ENCODE data around the gene ASTN2. TPM values are rescaled to one million over a fixed set of nuclear protein-coding genes. Genes with fewer than 3 reads are reported as not detected.

ASTN2 gene
- polyA plus RNA-seq, 1 donor from 2014 or later: 6.8 TPM

DNA sequence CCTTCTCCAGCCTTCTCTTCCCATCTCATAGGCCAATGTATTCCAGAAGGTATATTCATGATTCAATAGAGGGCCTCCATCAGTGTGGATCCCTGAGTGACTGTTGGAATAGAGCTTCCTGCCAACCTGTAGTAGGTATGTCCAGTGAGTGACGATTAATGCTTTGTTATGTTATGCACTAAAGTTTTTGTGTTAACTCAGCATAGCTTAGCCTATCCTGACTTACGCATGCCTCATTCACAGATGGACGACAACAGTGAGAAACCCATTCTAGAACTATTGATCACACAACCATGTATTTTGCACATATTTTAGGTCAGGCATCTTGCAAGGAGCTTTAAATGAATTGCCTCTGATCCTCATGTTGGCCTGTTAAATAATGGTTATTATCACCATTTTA is 953.2 kb downstream of the ASTN2 start:
- Histone ChIP-seq H3K9me3 (ENCODE audit: low read length) (no peaks in the 10 kb centered on the region), H3K9ac (ENCODE audit: low read length) (no peak overlapping the region), H2AFZ (ENCODE audit: low read depth, low read length) (no peak overlapping the region), H3K79me2 (replicated peaks; ENCODE audit: insufficient read depth, low read length) (no peaks in the 10 kb centered on the region), H3K9me2 (ENCODE audit: insufficient read depth, low read length) (no peaks in the 10 kb centered on the region), H3K4me3 (ENCODE audit: low read length) (no peak overlapping the region), H3K27ac (ENCODE audit: low read length) (no peak overlapping the region), H4K20me1 (ENCODE audit: insufficient read depth) (no peaks in the 10 kb centered on the region), H3F3A (ENCODE audit: insufficient read depth, low read length, poor library complexity, severe bottlenecking) (no peaks in the 10 kb centered on the region), H3K36me3 (ENCODE audit: insufficient read depth, low read length) (no peaks in the 10 kb centered on the region), H3K27me3 (ENCODE audit: insufficient read depth, low read depth, low read length) (no peaks in the 10 kb centered on the region), H3K4me2 (ENCODE audit: low read length) (no peak overlapping the region)
- TF ChIP-seq SMC3 (conservative IDR thresholded peaks at IDR 0.05; ENCODE audit: poor library complexity): no peak
- TF ChIP-seq TAF1 (IDR thresholded peaks at IDR 0.05; ENCODE audit: low read depth): no peak
- TF ChIP-seq, protein P1, sequence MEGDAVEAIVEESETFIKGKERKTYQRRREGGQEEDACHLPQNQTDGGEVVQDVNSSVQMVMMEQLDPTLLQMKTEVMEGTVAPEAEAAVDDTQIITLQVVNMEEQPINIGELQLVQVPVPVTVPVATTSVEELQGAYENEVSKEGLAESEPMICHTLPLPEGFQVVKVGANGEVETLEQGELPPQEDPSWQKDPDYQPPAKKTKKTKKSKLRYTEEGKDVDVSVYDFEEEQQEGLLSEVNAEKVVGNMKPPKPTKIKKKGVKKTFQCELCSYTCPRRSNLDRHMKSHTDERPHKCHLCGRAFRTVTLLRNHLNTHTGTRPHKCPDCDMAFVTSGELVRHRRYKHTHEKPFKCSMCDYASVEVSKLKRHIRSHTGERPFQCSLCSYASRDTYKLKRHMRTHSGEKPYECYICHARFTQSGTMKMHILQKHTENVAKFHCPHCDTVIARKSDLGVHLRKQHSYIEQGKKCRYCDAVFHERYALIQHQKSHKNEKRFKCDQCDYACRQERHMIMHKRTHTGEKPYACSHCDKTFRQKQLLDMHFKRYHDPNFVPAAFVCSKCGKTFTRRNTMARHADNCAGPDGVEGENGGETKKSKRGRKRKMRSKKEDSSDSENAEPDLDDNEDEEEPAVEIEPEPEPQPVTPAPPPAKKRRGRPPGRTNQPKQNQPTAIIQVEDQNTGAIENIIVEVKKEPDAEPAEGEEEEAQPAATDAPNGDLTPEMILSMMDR (IDR thresholded peaks at IDR 0.05; ENCODE audit: poor library complexity, severe bottlenecking): no peak
- TF ChIP-seq MXI1 (conservative IDR thresholded peaks at IDR 0.05; ENCODE audit: poor library complexity, severe bottlenecking): no peak
- TF ChIP-seq EP300 (conservative IDR thresholded peaks at IDR 0.05; ENCODE audit: poor library complexity, severe bottlenecking): no peak
- TF ChIP-seq POLR2AphosphoS5 (IDR thresholded peaks at IDR 0.05): no peak
- TF ChIP-seq RAD21 (conservative IDR thresholded peaks at IDR 0.05): no peak
- TF ChIP-seq, protein P2, sequence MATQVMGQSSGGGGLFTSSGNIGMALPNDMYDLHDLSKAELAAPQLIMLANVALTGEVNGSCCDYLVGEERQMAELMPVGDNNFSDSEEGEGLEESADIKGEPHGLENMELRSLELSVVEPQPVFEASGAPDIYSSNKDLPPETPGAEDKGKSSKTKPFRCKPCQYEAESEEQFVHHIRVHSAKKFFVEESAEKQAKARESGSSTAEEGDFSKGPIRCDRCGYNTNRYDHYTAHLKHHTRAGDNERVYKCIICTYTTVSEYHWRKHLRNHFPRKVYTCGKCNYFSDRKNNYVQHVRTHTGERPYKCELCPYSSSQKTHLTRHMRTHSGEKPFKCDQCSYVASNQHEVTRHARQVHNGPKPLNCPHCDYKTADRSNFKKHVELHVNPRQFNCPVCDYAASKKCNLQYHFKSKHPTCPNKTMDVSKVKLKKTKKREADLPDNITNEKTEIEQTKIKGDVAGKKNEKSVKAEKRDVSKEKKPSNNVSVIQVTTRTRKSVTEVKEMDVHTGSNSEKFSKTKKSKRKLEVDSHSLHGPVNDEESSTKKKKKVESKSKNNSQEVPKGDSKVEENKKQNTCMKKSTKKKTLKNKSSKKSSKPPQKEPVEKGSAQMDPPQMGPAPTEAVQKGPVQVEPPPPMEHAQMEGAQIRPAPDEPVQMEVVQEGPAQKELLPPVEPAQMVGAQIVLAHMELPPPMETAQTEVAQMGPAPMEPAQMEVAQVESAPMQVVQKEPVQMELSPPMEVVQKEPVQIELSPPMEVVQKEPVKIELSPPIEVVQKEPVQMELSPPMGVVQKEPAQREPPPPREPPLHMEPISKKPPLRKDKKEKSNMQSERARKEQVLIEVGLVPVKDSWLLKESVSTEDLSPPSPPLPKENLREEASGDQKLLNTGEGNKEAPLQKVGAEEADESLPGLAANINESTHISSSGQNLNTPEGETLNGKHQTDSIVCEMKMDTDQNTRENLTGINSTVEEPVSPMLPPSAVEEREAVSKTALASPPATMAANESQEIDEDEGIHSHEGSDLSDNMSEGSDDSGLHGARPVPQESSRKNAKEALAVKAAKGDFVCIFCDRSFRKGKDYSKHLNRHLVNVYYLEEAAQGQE (IDR thresholded peaks at IDR 0.05; ENCODE audit: borderline replicate concordance): no peak
- no peak for TF ChIP-seq EZH2 (IDR thresholded peaks at IDR 0.05; ENCODE audit: borderline replicate concordance, insufficient read depth, low read length, poor library complexity, severe bottlenecking)

DNA sequence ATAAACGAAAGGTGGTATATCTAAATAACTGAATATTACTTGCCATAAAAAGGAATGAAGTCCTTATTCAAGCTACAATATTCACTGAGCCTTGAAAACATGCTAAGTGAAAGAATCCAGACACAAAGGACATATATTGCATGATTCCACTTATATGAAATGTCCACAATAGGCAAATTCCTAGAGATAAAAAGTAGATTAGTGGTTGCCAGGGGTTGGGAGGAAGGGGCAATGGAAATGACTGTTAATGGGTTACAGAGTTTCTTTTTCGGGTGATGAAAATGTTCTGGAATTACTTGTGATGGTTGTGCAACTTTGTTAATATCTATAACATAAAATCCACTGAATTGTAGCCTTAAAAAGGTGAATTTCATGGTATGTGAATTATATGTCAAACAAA is 954.8 kb downstream of the ASTN2 start:
- Histone ChIP-seq H3K27ac (ENCODE audit: low read length) (no peak overlapping the region), H3K9ac (ENCODE audit: low read length) (no peak overlapping the region), H2AFZ (ENCODE audit: low read depth, low read length) (no peak overlapping the region), H3K27me3 (ENCODE audit: insufficient read depth, low read depth, low read length) (no peaks in the 10 kb centered on the region), H3F3A (ENCODE audit: insufficient read depth, low read length, poor library complexity, severe bottlenecking) (no peaks in the 10 kb centered on the region), H4K20me1 (ENCODE audit: insufficient read depth) (no peaks in the 10 kb centered on the region), H3K9me3 (ENCODE audit: low read length) (peaks cover 3% of the 10 kb centered on the region), H3K79me2 (replicated peaks; ENCODE audit: insufficient read depth, low read length) (no peaks in the 10 kb centered on the region), H3K36me3 (ENCODE audit: insufficient read depth, low read length) (no peaks in the 10 kb centered on the region), H3K9me2 (ENCODE audit: insufficient read depth, low read length) (no peaks in the 10 kb centered on the region), H3K4me3 (ENCODE audit: low read length) (no peak overlapping the region), H3K4me2 (ENCODE audit: low read length) (no peak overlapping the region)
- TF ChIP-seq TAF1 (IDR thresholded peaks at IDR 0.05; ENCODE audit: low read depth): no peak
- no peak for TF ChIP-seq SMC3 (conservative IDR thresholded peaks at IDR 0.05; ENCODE audit: poor library complexity)
- TF ChIP-seq EP300 (conservative IDR thresholded peaks at IDR 0.05; ENCODE audit: poor library complexity, severe bottlenecking): no peak
- no peak for TF ChIP-seq EZH2 (IDR thresholded peaks at IDR 0.05; ENCODE audit: borderline replicate concordance, insufficient read depth, low read length, poor library complexity, severe bottlenecking)
- TF ChIP-seq, protein P2 (IDR thresholded peaks at IDR 0.05; ENCODE audit: borderline replicate concordance): no peak
- no peak for TF ChIP-seq POLR2AphosphoS5 (IDR thresholded peaks at IDR 0.05)
- TF ChIP-seq, protein P1 (IDR thresholded peaks at IDR 0.05; ENCODE audit: poor library complexity, severe bottlenecking): no peak
- TF ChIP-seq MXI1 (conservative IDR thresholded peaks at IDR 0.05; ENCODE audit: poor library complexity, severe bottlenecking): no peak
- TF ChIP-seq RAD21 (conservative IDR thresholded peaks at IDR 0.05): no peak
